ENCODE results near the gene AMDHD2.

DNA sequence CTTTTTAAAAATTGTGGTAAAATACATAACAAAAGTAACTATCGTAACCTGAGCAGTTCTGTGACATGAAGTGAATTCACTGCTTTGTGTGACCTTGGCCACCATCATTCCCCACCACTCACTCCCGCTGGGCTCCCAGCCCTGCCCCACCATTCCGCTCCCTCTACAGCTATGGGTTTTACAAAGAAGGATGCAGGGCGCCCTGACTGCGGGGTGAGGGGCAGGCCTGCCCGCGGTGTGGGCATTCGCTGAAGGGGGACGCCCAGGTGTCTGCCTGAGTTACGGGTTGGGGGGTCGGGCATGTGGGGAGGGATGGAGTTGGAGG is 11.2 kb downstream of the AMDHD2 start, which contains the start of gene CEMP1:
- TF ChIP-seq, protein P1, sequence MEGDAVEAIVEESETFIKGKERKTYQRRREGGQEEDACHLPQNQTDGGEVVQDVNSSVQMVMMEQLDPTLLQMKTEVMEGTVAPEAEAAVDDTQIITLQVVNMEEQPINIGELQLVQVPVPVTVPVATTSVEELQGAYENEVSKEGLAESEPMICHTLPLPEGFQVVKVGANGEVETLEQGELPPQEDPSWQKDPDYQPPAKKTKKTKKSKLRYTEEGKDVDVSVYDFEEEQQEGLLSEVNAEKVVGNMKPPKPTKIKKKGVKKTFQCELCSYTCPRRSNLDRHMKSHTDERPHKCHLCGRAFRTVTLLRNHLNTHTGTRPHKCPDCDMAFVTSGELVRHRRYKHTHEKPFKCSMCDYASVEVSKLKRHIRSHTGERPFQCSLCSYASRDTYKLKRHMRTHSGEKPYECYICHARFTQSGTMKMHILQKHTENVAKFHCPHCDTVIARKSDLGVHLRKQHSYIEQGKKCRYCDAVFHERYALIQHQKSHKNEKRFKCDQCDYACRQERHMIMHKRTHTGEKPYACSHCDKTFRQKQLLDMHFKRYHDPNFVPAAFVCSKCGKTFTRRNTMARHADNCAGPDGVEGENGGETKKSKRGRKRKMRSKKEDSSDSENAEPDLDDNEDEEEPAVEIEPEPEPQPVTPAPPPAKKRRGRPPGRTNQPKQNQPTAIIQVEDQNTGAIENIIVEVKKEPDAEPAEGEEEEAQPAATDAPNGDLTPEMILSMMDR (conservative IDR thresholded peaks at IDR 0.05 in 1 of 2, IDR thresholded peaks at IDR 0.05 in 1 of 2; ENCODE audit: extremely low read depth in 1 of 2, insufficient read depth in 1 of 2, low read depth in 1 of 2, low read length in 2 of 2), result no peak
- TF ChIP-seq EZH2 (IDR thresholded peaks at IDR 0.05; ENCODE audit: borderline replicate concordance, low read length), result no peak

Data from mammary epithelial cell (primary cell).